OCI-LY3 (cell line): ENCODE measurements around the gene SMIM30.
"Not testable (repeated sequence)": the region's sequence is repeated elsewhere in the genome, so short reads cannot be mapped to it uniquely, and the experiment has no call there.

Experiments used
- CTCF ChIP-seq: fragments of 200-600, 300-600 bp; sonication (generic); IDR thresholded peaks from 2 replicates; pipeline ENCODE4 v1.5.1; 2014; ENCODE audit warnings: antibody characterized with exemption, low read length, low read depth
- EZH2phosphoT487 ChIP-seq: fragments of 200-600 bp; shearing (Covaris generic); IDR thresholded peaks from 2 replicates; pipeline ENCODE4 v1.6.1; 2018; ENCODE audit warnings: antibody characterized with exemption, mixed run types, low read depth

GRCh38 chr7:113166176-113166575, 47.8 kb upstream of the SMIM30 start:
- TF ChIP-seq EZH2phosphoT487, CTCF: not testable (repeated sequence)
